GM15510 (cell line): ENCODE measurements around the gene NWD2.

Experiments used
- POLR2A ChIP-seq: IDR thresholded peaks from 3 replicates; pipeline ENCODE4 v1.6.1; 2011; ENCODE audit warnings: borderline replicate concordance; ENCODE audit not compliant: insufficient read length; ENCODE audit errors: extremely low read depth

NWD2 gene

GRCh38 chr4:37415845-37416369 lies 171.4 kb downstream of the NWD2 start:
- TF ChIP-seq POLR2A: no peak

- no peak for TF ChIP-seq POLR2A
Observed at GRCh38 chr4:37421614-37422013, 177.1 kb downstream of the NWD2 start.

GRCh38 chr4:37422102-37422501 lies 177.6 kb downstream of the NWD2 start:
- no peak for TF ChIP-seq POLR2A

- TF ChIP-seq POLR2A: no peak
Observed at GRCh38 chr4:37422638-37423037, 178.1 kb downstream of the NWD2 start.

GRCh38 chr4:37423310-37423709 lies 178.8 kb downstream of the NWD2 start:
- TF ChIP-seq POLR2A: no peak

GRCh38 chr4:37424753-37425152 lies 180.2 kb downstream of the NWD2 start:
- no peak for TF ChIP-seq POLR2A

GRCh38 chr4:37425857-37426256 lies 181.3 kb downstream of the NWD2 start:
- TF ChIP-seq POLR2A: no peak

GRCh38 chr4:37427193-37427592 lies 182.7 kb downstream of the NWD2 start:
- no peak for TF ChIP-seq POLR2A

- TF ChIP-seq POLR2A: no peak
Observed at GRCh38 chr4:37429906-37430305, 185.4 kb downstream of the NWD2 start.

- no peak for TF ChIP-seq POLR2A
Observed at GRCh38 chr4:37430718-37431416, 186.3 kb downstream of the NWD2 start.

GRCh38 chr4:37431417-37431743 lies 186.8 kb downstream of the NWD2 start:
- no peak for TF ChIP-seq POLR2A

GRCh38 chr4:37434469-37434868 lies 189.9 kb downstream of the NWD2 start:
- TF ChIP-seq POLR2A: no peak

GRCh38 chr4:37436546-37436945 lies 192.0 kb downstream of the NWD2 start:
- TF ChIP-seq POLR2A: no peak

GRCh38 chr4:37437163-37437562 lies 192.6 kb downstream of the NWD2 start:
- TF ChIP-seq POLR2A: no peak

GRCh38 chr4:37438564-37439279 lies 194.2 kb downstream of the NWD2 start:
- no peak for TF ChIP-seq POLR2A
